IMR-90 (cell line): ENCODE data around the gene ARMC9. TPM values are rescaled to one million over a fixed set of nuclear protein-coding genes. Genes with fewer than 3 reads are reported as not detected.

Experiments used
- ATAC-seq: fragments of 200-7000 bp; cut with Tn5 transposase; 2 replicates; pipeline ENCODE4 v1.9.1; 2020; ENCODE audit warnings: low read depth, mild to moderate bottlenecking, moderate library complexity
- BruUV-seq: library from RNA; stranded (reverse); fragments of 400-500 nt; replicated peaks from 2 replicates; lab custom pipeline; 2021; lab: Mats Ljungman, UMichigan
- CTCF ChIA-PET: fragments of 300-600 bp; formaldehyde crosslinking; extraction: SDS; loops from one replicate; lab custom pipeline; 2021; ENCODE audit warnings: antibody characterized with exemption; lab: Yijun Ruan, JAX
- POLR2A ChIA-PET: fragments of 300-600 bp; sonication (Branson Sonifier 250); formaldehyde crosslinking; loops from one replicate; lab custom pipeline; 2022; ENCODE audit warnings: antibody characterized with exemption; ENCODE audit not compliant: unreplicated experiment; lab: Charles Lee
- DNase-seq: peaks from one replicate; pipeline ENCODE4 v3.0.0; 2013
- H2AFZ ChIP-seq: replicated peaks from 2 replicates; pipeline ENCODE3; 2013; ENCODE audit warnings: low read length, mild to moderate bottlenecking; ENCODE audit not compliant: poor library complexity
- H2AK5ac ChIP-seq: 2 replicates; pipeline ENCODE4 v1.6.1; 2013; ENCODE audit warnings: low read depth, low read length, inconsistent platforms
- H2AK9ac ChIP-seq: replicated peaks from 2 replicates; pipeline ENCODE3; 2013; ENCODE audit warnings: mild to moderate bottlenecking, low read depth, low read length, moderate library complexity; ENCODE audit not compliant: poor library complexity
- H2BK120ac ChIP-seq: 2 replicates; pipeline ENCODE4 v1.6.1; 2013; ENCODE audit warnings: low read depth, low read length, inconsistent platforms
- H2BK15ac ChIP-seq: 3 replicates; pipeline ENCODE4 v1.6.1; 2013; ENCODE audit warnings: low read depth, low read length, inconsistent platforms
- H2BK20ac ChIP-seq: 2 replicates; pipeline ENCODE4 v1.6.1; 2013; ENCODE audit warnings: low read depth, mild to moderate bottlenecking, inconsistent platforms, low read length, moderate library complexity
- H2BK5ac ChIP-seq: 2 replicates; pipeline ENCODE4 v1.6.1; 2013; ENCODE audit warnings: mild to moderate bottlenecking, low read depth, low read length, inconsistent platforms; ENCODE audit not compliant: poor library complexity, severe bottlenecking
- H3K14ac ChIP-seq: replicated peaks from 2 replicates; pipeline ENCODE4 v1.6.1; 2013; ENCODE audit warnings: low read depth, low read length, inconsistent platforms
- H3K18ac ChIP-seq: 2 replicates; pipeline ENCODE4 v1.6.1; 2013; ENCODE audit warnings: low read depth, low read length, control low read depth
- H3K23ac ChIP-seq: 2 replicates; pipeline ENCODE4 v1.6.1; 2013; ENCODE audit warnings: low read depth, low read length, inconsistent platforms
- H3K27ac ChIP-seq: 2 replicates; pipeline ENCODE4 v1.5.1; 2013; ENCODE audit warnings: mild to moderate bottlenecking, control low read depth, low read length; ENCODE audit not compliant: insufficient read depth
- H3K27me3 ChIP-seq: 2 replicates; pipeline ENCODE4 v1.6.1; 2013; ENCODE audit warnings: low read length; ENCODE audit not compliant: control insufficient read depth, insufficient read depth
- H3K36me3 ChIP-seq: 2 replicates; pipeline ENCODE4 v1.6.1; 2013; ENCODE audit warnings: low read length, mixed read lengths; ENCODE audit not compliant: control insufficient read depth, insufficient read depth
- H3K4ac ChIP-seq: 2 replicates; pipeline ENCODE4 v1.6.1; 2013; ENCODE audit warnings: low read depth, low read length, inconsistent platforms
- H3K4me1 ChIP-seq: 2 replicates; pipeline ENCODE4 v1.6.1; 2013; ENCODE audit warnings: low read length, mixed read lengths; ENCODE audit not compliant: control insufficient read depth, insufficient read depth
- H3K4me2 ChIP-seq: 2 replicates; pipeline ENCODE4 v1.6.1; 2013; ENCODE audit warnings: low read depth, mild to moderate bottlenecking, control low read depth, low read length, moderate library complexity
- H3K4me3 ChIP-seq: 2 replicates; pipeline ENCODE4 v1.5.1; 2013; ENCODE audit warnings: low read depth, mild to moderate bottlenecking, control low read depth, low read length, moderate library complexity; ENCODE audit not compliant: insufficient read depth
- H3K56ac ChIP-seq: 2 replicates; pipeline ENCODE4 v1.6.1; 2013; ENCODE audit warnings: low read length, inconsistent platforms; ENCODE audit not compliant: insufficient read depth; ENCODE audit errors: extremely low read depth
- H3K79me1 ChIP-seq, 2 experiments: 2 replicates each; pipeline ENCODE4 v1.6.1; 2013; ENCODE audit warnings: low read length in 2 of 2, inconsistent platforms in 1 of 2, low read depth in 1 of 2
- H3K9ac ChIP-seq: 2 replicates; pipeline ENCODE4 v1.6.1; 2013; ENCODE audit warnings: low read depth, low read length, control low read depth
- H3K9me1 ChIP-seq: 2 replicates; pipeline ENCODE4 v1.6.1; 2013; ENCODE audit warnings: low read length, inconsistent platforms; ENCODE audit not compliant: insufficient read depth
- H3K9me3 ChIP-seq: 2 replicates; pipeline ENCODE4 v1.6.1; 2013; ENCODE audit warnings: low read length; ENCODE audit not compliant: control insufficient read depth, insufficient read depth
- H4K20me1 ChIP-seq: 2 replicates; pipeline ENCODE4 v1.6.1; 2013; ENCODE audit warnings: low read length, inconsistent platforms; ENCODE audit not compliant: insufficient read depth
- H4K5ac ChIP-seq: 2 replicates; pipeline ENCODE4 v1.6.1; 2013; ENCODE audit warnings: mild to moderate bottlenecking, low read depth, low read length, control low read depth
- H4K8ac ChIP-seq, 2 experiments: 2 replicates each; pipeline ENCODE4 v1.6.1; 2013; ENCODE audit warnings: low read depth in 2 of 2, low read length in 2 of 2, control low read depth in 1 of 2, inconsistent platforms in 1 of 2
- H4K91ac ChIP-seq: 2 replicates; pipeline ENCODE4 v1.6.1; 2013; ENCODE audit warnings: low read depth, low read length, inconsistent platforms; ENCODE audit not compliant: insufficient read depth
- BHLHE40 ChIP-seq: fragments of 150-350 bp; IDR thresholded peaks from 2 replicates; pipeline ENCODE4 v1.6.1; 2016; ENCODE audit warnings: mild to moderate bottlenecking, low read depth, low read length
- CEBPB ChIP-seq: IDR thresholded peaks from 2 replicates; pipeline ENCODE4 v1.6.1; 2012; ENCODE audit warnings: low read depth, low read length, improper control_type of control experiment
- CHD1 ChIP-seq: IDR thresholded peaks from 2 replicates; pipeline ENCODE4 v1.6.1; 2012; ENCODE audit warnings: low read depth, low read length, improper control_type of control experiment
- ELK1 ChIP-seq: fragments of 150-350 bp; IDR thresholded peaks from 2 replicates; pipeline ENCODE4 v1.6.1; 2016; ENCODE audit warnings: low read depth, mild to moderate bottlenecking, low read length, moderate library complexity, borderline replicate concordance
- FOS ChIP-seq: fragments of 150-350 bp; IDR thresholded peaks from 2 replicates; pipeline ENCODE4 v1.6.1; 2016; ENCODE audit warnings: low read depth, low read length
- MAFK ChIP-seq: IDR thresholded peaks from 2 replicates; pipeline ENCODE4 v1.6.1; 2012; ENCODE audit warnings: low read depth, low read length, improper control_type of control experiment
- MAZ ChIP-seq: IDR thresholded peaks from 2 replicates; pipeline ENCODE4 v1.6.1; 2012; ENCODE audit warnings: low read depth, mild to moderate bottlenecking, low read length, improper control_type of control experiment, moderate library complexity, borderline replicate concordance
- MXI1 ChIP-seq: IDR thresholded peaks from 2 replicates; pipeline ENCODE4 v1.6.1; 2012; ENCODE audit warnings: low read depth, mild to moderate bottlenecking, low read length, moderate library complexity, borderline replicate concordance
- NFE2L2 ChIP-seq: fragments of 150-350 bp; IDR thresholded peaks from 2 replicates; pipeline ENCODE4 v1.6.1; 2016; ENCODE audit warnings: low read depth, mild to moderate bottlenecking, low read length
- POLR2A ChIP-seq: IDR thresholded peaks from 2 replicates; pipeline ENCODE4 v1.6.1; 2012; ENCODE audit warnings: mild to moderate bottlenecking, low read depth, low read length
- RAD21 ChIP-seq: IDR thresholded peaks from 2 replicates; pipeline ENCODE4 v1.6.1; 2012; ENCODE audit warnings: low read length, improper control_type of control experiment
- RCOR1 ChIP-seq: IDR thresholded peaks from 2 replicates; pipeline ENCODE4 v1.6.1; 2012; ENCODE audit warnings: mild to moderate bottlenecking, low read length, improper control_type of control experiment; ENCODE audit not compliant: insufficient replicate concordance
- RFX5 ChIP-seq: IDR thresholded peaks from 2 replicates; pipeline ENCODE4 v1.8.0; 2012; ENCODE audit warnings: low read depth, mild to moderate bottlenecking, low read length, moderate library complexity
- SMC3 ChIP-seq: fragments of 150-350 bp; IDR thresholded peaks from 2 replicates; pipeline ENCODE4 v1.6.1; 2016; ENCODE audit warnings: low read depth, mild to moderate bottlenecking, antibody characterized with exemption, low read length, moderate library complexity
- USF2 ChIP-seq: fragments of 150-350 bp; IDR thresholded peaks from 2 replicates; pipeline ENCODE4 v1.6.1; 2017; ENCODE audit warnings: mild to moderate bottlenecking, antibody characterized with exemption, low read length, low read depth
- WGBS, 2 experiments: methylation state at CpG; one replicate each; pipeline versions ENCODE4 v1.1.5 to v1.1.7; 2013; ENCODE audit warnings: missing lambda C conversion rate in 2 of 2; ENCODE audit not compliant: insufficient read length in 1 of 2; ENCODE audit errors: extremely low coverage in 2 of 2; 5-methylcytosine and 5-hydroxymethylcytosine counted together
- dilution Hi-C: fragments of 300-500 bp; cut with HindIII; formaldehyde crosslinking; loops from one replicate; pipeline ENCODE4 v1.14.3; 2018; ENCODE audit warnings: low sequenced_read_pairs; ENCODE audit not compliant: unreplicated experiment
- in situ Hi-C: fragments of 300-500 bp; cut with MboI; formaldehyde crosslinking; loops from 3 replicates; pipeline ENCODE4 v1.14.3; 2019; ENCODE audit warnings: low sequenced_read_pairs, inconsistent platforms, mixed read lengths
- intact Hi-C: fragments of 100-400 bp; cut with micrococcal nuclease; formaldehyde crosslinking; loops from 2 replicates; pipeline ENCODE4 v1.10.0; 2022
- polyA plus RNA-seq, 3 experiments: library from polyadenylated mRNA; depleted of rRNA; stranded (reverse); fragments of >200 nt; gene quantifications; 2 replicates each; pipeline ENCODE4 v1.2.3, GENCODE V29; 2012; ENCODE audit warnings: low replicate concordance in 1 of 3
- total RNA-seq: library from RNA; depleted of rRNA; stranded (reverse); fragments of >200 nt; gene quantifications from 2 replicates; pipeline ENCODE4 v1.2.3, GENCODE V29; 2012

Gene ARMC9
- total and polyA plus RNA-seq, 2 of the 4 experiments (the other 2 are of a cell fraction), result 36.0 to 46.6 TPM

- peak; percentile 50 for DNase-seq
- Histone ChIP-seq H3K4me2 (no peak overlapping the region), H4K91ac (peak overlapping the region; percentile 26), H4K8ac (peak overlapping the region in 1 of 2 experiments; percentile 48; a peak in 1 of 4 replicates), H4K20me1 (no peaks in the 10 kb centered on the region), H3K4ac (peak overlapping the region; percentile 53), H3K36me3 (no peaks in the 10 kb centered on the region), H2AK5ac (peak overlapping the region; percentile 88), H2BK20ac (peak overlapping the region; percentile 21), H3K4me1 (peaks cover 8% of the 10 kb centered on the region), H3K27ac (no peak overlapping the region), H3K9me3 (no peaks in the 10 kb centered on the region), H3K14ac (0 out of 2 replicates have a peak overlapping the region, but pooled peaks have one; percentile 40), H3K4me3 (no peak overlapping the region), H3K56ac (no peak overlapping the region), H2BK120ac (peak overlapping the region; percentile 72), H2AFZ (peak overlapping the region; percentile 53), H3K27me3 (no peaks in the 10 kb centered on the region), H2BK5ac (no peak overlapping the region), H3K79me1 (no peaks in the 10 kb centered on the region), H3K18ac (no peak overlapping the region), H3K23ac (peak overlapping the region; percentile 12; the same call in 1 of the 2 replicates), H4K5ac (no peak overlapping the region), H3K9me1 (no peaks in the 10 kb centered on the region), H2AK9ac (peak overlapping the region; percentile 50), H3K9ac (no peak overlapping the region), H2BK15ac (peak overlapping the region; percentile 70; the same call in 1 of the 3 replicates)
- POLR2A ChIA-PET, result no interaction called here
- CTCF ChIA-PET, result interaction anchor here (0.9 kb wide), 1 partner anchor 15 kb away, joined by 3 read pairs; no protein-coding TSS in a partner anchor
- intact Hi-C loops, result no loop called here
- peak; percentile 21; the same call in 1 of the 2 replicates for ATAC-seq
- dilution Hi-C loops, result no loop called here
- in situ Hi-C loops, result no loop called here
- no TSS peak for BruUV-seq
- 89% methylated on average over 6 of the region's 12 CpGs; no CpG with 5 or more reads in 1 of the 2 experiments for WGBS, 2 experiments
- TF ChIP-seq RFX5 (no peak), BHLHE40 (no peak), POLR2A (no peak), ELK1 (no peak), MXI1 (no peak), NFE2L2 (no peak), MAZ (no peak), USF2 (no peak), FOS (no peak), RAD21 (no peak), RCOR1 (no peak), CEBPB (no peak), CHD1 (no peak), SMC3 (no peak), MAFK (no peak)
These were observed 16.4 kb upstream of the ARMC9 start for GRCh38 chr2:231181860-231182512.
